OCI-M2 (cell line): ENCODE data around the gene CABP2.
A peak's percentile ranks its signal among the peaks of the same experiment; 100 is the strongest.

Source experiments
- DNase-seq: peaks from one replicate; lab custom pipeline; 2025; ENCODE audit not compliant: unreplicated experiment; lab: John Stamatoyannopoulos, UW

CABP2 gene

DNA sequence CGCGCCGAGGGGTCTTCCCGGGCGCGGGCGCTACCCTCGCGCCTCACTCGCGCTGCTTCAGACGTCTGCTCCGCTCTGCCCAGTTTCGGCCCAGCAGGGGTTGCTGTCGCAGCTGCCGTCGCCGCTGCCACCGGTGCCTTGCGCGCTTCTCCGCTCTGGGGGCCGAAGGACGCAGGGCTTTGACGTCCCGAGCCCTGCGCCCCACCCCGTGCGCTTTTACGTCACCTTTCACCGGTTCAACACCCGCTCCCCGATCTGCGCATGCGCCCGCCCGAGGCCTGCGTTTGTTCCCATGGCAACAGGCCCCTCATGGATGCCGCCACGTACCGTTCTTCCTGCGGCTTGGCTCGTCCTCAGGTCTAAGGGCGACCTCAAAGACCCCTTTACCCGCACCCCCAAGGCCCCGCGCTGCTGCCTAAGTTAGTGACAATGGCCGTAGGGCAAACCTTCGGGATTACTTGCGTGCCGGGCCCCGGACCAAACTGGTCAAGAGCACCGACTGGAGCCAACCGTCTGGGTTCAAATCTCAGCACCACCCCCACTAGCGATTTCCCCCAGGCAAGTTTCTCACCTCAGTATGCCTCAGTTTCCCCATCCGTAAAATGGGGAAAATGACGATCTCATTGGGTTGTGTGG lies 14.6 kb downstream of the CABP2 start:
- DNase-seq = peak; percentile 47

DNA sequence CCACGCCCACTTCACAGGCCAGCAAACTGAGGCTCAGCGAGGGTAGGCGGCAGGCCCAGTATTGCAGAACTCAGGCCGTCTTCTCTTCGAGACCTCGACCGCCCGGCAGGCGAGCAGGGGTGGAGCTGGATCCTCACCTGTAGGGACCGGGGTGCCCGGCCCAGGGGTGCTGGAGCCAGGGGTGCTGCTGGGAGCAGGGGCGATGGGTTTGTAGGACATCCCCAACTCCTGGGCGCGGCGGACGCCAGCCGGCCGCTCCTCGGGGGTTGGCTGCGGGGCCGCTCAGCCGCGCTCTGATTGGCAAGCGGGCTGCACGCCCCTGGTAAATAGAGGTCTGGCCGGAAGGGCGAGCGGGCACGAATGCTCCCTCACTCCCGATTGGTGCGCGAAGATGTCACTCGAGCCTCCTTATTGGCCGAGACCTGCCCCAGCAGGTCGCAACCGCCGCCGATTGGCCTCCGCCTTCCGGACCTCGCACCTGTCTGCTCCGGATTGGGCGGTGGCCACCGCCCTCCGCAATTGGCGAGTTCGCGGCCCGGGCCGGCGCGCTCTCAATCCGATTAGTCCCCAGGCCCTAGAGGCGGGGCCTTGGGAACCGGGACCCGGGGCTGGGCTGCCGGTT lies 15.3 kb downstream of the CABP2 start, which contains the start of gene CDK2AP2:
Gene CDK2AP2, minus strand, starts transcription at position 299 of the 622 bp plus-strand sequence. Its CDS starts 80 bp downstream, at position 219.
- peak; percentile 88 for DNase-seq

DNA sequence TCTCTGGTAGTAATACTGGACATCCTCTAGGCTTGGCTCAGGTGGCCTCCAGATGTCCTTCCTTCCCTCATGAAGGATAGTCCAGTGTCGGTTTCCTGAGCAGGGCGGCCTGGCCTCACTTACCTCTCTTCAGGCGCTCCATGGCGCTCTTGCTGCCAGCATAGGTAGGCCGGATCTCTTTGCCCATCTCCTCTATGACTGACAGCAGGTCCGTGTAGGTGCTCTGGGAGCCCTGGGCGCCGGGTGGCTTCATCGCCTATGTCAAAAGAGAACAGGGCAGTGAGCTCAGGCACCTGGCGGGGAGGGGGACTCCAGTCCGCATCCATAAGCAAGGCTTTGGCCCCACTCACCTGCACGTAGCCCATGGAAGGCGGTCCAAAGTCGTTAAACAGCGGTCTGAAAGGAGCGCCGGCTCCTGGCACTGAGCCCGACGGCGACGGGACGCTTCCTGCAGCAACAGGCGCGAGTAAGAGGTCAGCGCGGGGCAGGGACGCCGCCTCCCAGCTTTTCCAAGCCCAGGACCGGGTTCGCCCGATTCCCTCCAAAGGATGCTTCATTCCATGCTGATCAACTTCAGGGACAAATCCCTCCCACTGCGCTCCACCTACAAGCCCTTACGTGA lies 15.9 kb downstream of the CABP2 start:
- no peak for DNase-seq

DNA sequence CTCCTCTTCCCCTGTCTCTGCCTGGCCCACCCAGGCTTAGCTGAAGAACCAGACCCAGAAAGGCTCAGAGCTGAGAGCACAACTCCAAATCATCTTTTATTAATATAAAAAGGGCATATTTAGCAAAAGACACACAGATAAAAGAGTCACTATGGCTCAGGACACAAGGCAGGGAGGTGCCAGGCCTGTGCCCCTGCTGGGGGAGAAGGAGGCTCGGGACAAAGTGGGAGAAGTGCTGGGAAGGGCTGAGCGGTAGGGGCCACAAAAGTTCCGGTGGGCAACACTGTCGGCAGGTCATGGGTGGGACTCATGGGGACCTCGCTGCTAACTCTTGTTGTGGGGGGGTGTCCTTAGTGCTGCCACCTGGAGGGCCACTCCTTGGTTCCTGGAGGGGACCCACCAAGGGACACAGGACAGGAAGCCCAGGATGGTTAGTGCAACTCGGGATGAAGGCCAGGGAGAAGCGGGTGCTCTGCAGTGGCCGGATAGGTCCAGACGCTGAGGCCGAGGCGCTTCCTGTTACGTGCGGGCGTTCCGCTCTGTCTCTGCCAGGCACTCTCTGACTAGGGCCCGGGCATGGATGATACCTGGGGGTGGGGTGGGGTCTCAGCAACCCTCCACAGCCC lies 16.7 kb downstream of the CABP2 start:
- DNase-seq = no peak

DNA sequence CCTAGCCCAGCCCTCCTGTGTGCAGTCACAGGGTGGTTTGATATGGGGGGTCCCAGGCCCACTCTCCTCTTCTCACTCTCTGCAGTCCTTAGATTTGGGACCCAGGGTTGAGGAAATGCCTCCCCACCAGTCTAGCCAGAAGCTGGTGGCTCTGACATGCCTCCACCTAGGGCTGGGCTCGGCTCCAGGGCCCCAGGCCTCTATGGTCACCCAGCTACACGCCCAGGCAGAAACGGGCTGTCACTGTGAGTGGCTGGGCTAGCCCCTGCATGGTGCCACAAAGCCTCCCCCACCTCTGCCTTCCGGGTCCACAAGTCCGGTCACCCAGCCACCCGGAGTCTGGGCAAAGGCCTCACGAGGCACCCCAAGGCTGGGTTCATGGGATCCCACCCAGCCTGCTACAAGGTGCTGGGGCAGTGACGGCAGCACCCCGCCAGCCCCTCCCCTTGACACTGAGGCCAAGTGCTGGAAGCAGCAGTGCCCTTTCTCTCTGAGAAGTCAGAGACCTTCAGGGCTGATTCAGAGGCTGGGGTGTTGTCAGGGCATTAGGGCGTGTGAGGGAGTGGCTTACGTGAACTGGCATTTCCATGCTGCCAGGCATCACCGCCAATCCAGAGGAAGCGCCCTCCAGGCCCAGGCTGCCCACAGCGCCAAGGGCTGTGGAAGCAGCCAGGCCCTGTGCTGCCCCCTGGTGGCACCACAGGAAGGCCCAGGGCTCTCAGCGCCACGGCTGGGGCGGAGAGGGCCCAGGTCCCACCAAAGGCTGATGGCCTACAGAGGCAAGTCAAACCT lies 17.4 kb downstream of the CABP2 start:
- peak; percentile 29 for DNase-seq

DNA sequence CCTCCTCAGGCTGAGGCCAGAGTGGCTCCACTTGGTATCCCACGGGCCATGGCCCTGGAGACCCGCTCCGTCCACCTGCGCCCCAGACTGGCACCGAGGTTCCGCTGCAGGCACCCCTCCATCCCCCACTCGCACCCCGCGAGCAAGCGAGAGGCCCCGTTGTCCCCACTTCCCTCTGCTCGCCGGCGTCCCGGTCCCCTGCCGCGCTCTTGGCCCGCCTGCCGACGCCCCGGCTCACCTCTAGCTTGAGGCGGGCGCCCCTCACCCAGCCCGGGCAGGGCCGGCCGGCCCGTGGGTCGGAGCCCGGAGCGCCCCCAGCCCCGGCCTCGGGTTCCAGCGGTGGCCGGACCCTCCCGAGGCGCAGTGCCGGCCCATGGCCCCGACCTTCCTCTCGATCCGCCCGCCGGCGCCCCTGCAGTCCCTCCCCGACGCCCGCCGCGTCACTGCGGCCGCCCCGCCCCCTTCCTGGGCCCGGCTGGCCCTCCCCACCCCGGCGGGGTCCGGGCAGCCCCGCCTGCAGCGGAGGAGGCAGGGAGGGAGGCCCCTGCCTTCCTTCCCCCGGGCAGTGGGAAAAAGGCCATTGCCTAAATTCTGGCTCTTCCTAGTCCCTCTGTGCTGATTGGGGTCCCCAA lies 18.2 kb downstream of the CABP2 start, which contains the start of gene PITPNM1:
Gene PITPNM1, minus strand, starts transcription at position 414 of the 632 bp plus-strand sequence. CDS start 1,183 bp downstream, outside the sequence.
- DNase-seq = peak; percentile 29

DNA sequence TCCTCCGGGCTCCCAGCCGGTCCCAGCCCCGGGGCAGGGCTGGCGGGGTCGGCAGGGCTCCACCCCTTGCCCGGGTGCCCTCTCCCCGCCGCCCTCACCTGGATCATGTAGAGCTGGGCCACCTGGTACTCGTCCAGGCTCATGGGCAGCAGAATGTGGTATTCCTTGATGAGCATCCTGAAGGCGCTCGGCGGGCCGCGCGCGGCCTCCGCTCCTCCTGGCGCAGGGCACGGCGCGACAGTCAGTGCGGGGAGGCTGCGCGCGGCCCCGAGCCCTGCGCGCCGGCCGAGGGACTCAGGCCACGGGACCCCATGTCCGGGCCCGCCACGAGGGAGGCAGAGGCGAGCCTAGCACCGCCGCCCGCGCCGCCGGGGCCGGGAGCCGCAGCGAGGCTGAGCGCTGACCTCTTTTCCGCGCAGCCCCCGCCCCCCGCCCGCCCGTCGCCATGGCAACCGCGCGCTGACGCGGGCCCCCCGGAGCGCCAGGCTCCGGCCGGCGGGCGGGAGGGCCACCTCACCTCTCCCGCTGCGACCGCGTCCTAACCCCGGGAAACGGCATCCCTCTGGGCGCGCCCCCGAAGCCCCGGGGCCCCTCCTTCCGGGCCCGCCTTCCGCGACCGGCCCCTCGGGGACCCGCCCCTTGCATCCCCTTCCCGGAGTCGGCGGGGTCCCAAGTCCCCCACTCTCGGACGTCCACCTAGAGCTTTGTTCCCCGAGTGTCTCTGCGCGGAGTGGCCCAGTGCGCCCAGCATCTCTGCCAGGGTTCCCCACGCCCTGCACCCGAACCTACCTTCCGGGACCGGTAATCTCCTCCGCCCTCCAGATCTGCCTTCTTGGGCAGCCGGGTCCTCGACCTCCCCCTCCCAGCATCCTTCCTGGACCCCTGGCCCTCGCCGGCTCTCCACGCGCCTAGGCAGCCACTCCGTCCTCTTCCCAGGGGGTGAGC lies 19.0 kb downstream of the CABP2 start:
- no peak for DNase-seq

DNA sequence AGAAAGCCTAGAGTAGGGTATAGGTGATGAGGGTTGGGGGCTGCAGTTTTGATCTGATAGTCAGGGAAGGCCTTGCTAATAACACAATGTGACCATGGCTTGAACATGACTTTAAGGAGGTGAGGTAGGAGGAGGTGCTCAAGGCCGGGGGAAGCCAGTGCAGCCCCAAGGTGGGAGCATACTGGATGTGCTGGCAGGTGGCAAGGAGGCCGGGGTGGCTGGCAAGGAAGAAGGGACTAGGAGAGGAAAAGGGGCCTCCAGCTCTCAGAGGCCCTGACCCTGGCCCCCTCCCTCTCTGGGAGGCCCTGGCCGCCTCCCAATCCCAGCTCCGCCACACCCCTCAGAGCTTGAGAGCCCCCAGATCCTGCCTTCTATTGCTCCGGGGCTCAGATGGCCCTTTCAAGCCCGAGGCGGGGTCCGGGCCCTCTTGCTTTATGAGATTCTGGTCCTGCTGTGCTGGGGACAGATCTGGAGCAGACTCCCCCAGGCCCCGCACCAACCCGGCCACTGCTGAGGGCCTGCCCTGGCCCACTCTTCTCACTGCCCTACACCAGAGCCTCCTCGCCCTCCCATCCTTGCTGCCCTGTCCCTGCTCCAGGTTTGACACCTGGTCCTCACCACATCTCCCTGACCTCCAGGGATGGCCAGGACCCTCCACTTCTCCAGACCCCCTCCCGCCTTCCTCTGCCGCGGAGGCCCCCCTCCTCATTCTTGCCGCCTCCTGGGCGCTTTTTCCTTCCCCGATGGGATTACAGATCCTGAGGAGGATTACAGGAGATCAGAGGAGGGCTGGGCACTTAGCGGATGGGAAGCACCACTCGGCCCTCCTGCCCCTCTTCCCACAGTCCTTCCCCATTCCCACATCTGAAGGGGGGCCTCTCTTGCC lies 19.9 kb downstream of the CABP2 start:
- DNase-seq = no peak

DNA sequence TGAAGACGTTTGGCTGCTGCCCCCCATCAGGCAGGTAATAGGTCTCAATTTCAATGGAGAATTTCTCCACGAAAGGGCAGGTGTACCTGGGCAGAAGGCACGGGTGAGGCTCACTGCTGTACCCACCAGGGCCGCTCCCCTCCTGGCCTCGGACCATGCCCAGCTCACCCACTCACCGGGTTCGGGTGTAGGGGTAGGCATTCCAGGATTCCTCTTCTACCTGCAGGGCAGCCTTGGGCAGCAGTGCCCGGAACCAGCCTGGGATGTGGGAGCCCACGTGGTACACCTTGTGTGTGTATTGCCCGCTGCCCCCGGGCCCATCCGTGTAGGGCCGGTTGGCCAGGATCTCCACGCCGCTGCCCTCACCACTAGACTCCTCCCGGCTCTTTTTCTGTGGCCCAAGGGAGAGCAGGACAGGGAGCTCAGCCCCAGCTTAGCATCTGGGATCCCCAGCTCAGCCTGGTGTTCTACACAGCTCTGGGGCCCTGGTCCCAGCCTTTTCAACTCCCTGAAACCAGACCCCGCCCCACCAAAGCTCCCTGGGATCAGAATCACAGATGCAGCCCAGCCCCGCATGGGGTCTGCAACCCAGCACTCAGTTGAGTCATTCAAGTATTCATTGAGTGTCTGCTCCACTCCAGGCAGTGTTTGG lies 20.8 kb downstream of the CABP2 start:
- DNase-seq = no peak

DNA sequence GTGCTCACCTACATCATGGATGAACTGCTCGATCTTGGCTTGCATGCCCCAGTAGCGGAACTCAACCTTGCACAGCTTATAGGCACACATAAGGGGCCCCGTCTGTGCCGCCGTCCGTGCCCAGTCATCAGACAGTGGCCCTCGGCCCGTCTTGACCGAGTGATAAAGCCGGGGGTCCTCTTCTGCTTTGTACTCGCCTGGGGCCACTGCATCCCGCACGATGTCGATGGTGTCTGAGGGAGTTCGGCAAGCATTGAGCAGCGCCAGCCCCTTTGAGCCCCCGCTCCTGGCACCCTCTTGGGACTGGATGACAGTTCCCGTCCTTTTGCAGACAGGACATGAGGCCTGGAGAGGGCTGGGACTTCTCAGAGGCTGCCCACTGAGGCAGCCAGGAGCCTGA lies 21.4 kb downstream of the CABP2 start:
- DNase-seq = no peak

DNA sequence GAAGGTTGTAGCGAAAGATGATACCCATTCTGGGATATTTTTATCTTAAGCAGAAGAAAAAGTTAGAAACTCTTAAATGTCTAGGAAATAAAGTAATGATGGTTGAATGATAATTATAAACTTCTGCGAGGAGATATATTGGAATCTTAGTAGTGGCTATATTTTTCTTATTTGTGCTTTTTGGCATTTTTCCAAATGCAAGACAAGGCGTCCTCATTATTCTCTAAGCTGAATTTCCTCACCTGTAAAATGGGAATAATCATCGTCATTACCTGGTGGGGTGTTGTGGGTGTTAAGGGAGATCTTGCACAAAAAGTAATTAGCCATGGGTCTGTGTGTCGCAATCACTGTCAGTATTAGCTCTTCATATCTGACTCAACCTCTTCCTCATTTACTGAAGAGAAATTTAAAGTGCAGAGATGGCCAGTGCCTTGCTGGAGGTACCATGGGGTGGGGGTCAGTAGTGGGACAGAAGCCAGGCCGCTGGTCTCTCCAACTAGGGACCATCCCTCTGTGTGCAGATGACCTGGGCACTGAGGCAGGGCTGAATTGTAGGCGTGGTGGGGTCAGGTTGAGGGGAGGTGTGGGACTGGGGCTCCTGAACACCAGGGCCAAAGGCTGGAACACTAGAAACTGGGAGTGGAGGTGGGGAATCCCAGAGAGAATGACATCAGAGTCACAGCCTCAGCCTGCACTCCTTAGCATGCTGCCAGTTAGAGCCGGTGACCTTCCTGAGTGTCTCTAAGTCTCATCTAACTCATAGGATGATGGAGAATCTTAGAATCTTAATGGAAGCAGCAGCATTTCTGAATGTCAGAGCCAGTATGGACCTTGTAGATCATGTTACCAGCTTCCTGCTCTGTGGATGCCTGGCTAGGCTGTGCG lies 22.2 kb downstream of the CABP2 start:
- no peak for DNase-seq

DNA sequence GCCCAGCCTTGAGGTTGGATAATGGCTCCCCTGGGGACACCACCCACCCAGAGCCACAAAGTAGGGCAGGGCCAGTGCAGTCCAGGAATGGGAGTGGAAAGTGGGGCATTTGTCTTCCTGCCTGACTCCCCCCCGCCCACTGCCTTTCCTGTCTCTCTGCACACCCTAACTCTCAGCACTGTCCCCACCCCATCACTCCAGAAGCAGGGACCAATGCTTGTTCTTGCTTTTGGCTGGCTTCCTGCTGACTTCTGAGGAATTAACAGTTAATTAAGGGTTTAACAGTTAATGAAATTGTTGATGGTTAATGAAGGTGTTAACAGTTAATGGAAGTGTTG lies 22.8 kb downstream of the CABP2 start:
- no peak for DNase-seq

DNA sequence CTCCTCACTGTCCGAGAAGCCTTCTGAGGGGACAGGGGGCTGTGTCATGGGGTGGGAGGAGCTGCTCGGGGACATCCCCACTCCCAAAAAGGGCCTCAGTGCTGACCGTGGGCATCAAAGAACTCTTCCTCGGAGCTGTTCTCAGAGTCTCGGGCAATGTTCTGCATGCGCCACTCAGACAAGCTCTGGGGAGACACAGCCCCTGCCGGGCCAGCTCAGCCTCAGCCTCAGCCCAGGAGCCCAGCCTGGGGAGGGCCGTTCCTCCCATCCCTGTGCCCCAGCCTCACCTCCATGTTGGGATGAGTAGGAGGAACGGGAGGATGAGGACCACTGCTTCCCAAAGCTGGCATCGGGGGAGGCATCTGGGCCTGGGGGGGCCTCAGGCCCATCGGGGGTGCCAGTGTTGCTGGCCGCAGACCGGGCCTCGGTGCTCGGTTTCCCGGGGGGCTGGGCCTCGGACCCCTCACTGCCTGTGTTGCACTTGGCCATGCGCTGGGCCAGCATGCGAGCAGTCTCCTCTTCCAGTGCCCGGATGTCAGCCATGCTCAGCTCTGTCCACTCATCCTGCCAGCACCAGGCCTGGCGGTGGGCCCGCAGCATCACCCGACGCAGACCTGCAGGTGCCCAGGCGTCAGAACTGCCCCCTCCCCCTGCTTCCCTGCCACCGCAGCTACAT lies 23.3 kb downstream of the CABP2 start:
- DNase-seq = no peak

DNA sequence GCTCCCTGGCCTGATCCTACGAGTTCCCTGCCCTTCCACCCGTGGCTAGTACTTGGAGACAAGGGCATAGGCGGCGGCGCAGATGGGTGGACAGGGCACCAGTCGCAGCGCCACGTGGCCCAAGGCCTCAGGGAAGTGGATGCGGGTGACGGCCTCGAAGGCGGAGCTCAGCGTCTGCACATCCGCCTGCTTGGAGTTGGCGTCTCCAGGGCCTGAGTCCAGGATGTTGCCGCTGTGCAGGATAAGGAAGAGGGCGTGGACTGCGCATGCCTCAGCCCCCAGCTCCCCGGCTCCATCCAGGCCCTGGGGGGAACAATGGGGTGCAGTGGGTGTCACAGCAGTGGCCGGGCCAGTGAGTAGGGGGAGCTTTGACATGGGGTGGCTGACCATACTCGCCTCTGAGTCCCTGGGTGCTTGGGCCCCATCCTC lies 24.7 kb downstream of the CABP2 start:
- DNase-seq = no peak

DNA sequence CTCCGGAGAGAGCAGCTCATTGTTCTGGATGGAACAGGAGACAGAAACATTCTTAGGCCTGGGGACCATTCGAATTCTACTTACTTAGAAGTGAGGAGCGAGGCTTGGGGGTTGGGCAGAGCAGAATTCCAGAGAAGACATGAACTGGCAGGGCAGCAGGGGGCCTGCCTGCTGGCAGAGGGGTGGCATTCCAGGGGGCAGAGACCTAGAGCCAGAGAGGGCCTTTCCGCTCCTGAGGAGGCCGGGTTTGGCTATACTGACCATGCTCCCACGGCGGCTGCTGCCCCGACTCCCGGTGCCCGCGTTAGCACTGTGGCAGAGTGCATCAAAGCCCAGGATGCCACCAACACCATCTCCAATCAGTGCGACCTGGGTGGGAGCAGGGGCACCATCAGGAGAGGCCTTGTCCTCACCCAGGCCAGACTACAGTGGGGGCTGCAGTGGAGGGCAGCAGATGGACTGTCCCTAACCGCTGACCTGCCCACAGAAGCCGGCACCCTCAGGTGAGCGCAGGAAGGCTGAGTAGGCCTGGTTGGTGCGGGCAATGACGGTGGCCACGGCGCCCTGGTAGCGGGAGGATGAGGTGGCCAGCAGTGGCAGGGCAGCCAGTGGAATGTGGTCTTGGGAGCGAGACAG lies 25.5 kb downstream of the CABP2 start:
- no peak for DNase-seq

DNA sequence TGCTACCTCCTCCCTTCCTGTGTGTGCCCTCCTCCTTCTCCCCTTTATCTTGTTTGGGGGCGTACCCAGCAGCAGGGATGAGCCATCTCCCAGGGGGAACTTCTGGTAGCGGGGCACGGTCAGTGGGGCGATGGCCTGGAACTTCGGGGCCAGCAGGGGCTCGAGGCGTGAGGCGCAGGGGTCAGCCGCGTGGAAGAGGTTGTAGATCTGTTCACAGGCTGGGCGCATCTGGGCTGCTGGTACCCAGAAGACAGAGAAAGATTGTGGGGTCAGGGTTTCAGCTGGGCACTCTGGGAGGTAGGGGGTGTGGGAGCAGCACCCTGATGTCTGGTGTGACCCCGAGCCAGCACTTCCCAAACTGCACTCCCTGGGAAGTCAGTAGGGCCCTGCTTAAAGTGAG lies 27.1 kb downstream of the CABP2 start:
- DNase-seq = no peak
